GM13976 (cell line): ENCODE data around the gene C1QTNF9B.
"Not testable (repeated sequence)": the region's sequence is repeated elsewhere in the genome, so short reads cannot be mapped to it uniquely, and the experiment has no call there.

ENCODE experiments used
- DNase-seq: peaks from one replicate; pipeline ENCODE4 v3.0.0; 2012; ENCODE audit warnings: low spot score
- in situ Hi-C: fragments of 300-500 bp; cut with MboI; formaldehyde crosslinking; loops from one replicate; pipeline ENCODE4 v1.12.0; 2022; ENCODE audit warnings: low sequenced_read_pairs, mixed read lengths, inconsistent platforms; ENCODE audit not compliant: unreplicated experiment
- TF ChIP-seq, protein P1 (sequence below): IDR thresholded peaks from 2 replicates; pipeline ENCODE4 v1.5.1; 2012; ENCODE audit warnings: borderline replicate concordance, mild to moderate bottlenecking; ENCODE audit not compliant: insufficient read depth; ENCODE audit errors: extremely low read depth, missing control alignments, control extremely low read depth

C1QTNF9B gene

GRCh38 chr13:23899555-23899954, 2.3 kb upstream of the C1QTNF9B start:
- in situ Hi-C loops, result loop anchor here (25.0 kb wide), 1 partner anchor 437 kb away; no protein-coding TSS in a partner anchor
- TF ChIP-seq, protein P1, sequence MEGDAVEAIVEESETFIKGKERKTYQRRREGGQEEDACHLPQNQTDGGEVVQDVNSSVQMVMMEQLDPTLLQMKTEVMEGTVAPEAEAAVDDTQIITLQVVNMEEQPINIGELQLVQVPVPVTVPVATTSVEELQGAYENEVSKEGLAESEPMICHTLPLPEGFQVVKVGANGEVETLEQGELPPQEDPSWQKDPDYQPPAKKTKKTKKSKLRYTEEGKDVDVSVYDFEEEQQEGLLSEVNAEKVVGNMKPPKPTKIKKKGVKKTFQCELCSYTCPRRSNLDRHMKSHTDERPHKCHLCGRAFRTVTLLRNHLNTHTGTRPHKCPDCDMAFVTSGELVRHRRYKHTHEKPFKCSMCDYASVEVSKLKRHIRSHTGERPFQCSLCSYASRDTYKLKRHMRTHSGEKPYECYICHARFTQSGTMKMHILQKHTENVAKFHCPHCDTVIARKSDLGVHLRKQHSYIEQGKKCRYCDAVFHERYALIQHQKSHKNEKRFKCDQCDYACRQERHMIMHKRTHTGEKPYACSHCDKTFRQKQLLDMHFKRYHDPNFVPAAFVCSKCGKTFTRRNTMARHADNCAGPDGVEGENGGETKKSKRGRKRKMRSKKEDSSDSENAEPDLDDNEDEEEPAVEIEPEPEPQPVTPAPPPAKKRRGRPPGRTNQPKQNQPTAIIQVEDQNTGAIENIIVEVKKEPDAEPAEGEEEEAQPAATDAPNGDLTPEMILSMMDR, result peak; percentile 36
- DNase-seq, result peak; percentile 32

GRCh38 chr13:23898101-23898500, 799 bp upstream of the C1QTNF9B start:
- in situ Hi-C loops, result loop anchor here (25.0 kb wide), 1 partner anchor 436 kb away; no protein-coding TSS in a partner anchor
- TF ChIP-seq, protein P1, result no peak
- DNase-seq, result no peak

GRCh38 chr13:23894746-23895145, 2.6 kb downstream of the C1QTNF9B start:
- in situ Hi-C loops, result loop anchor here (25.0 kb wide), 1 partner anchor 432 kb away; no protein-coding TSS in a partner anchor
- DNase-seq, result not testable (repeated sequence)

DNA sequence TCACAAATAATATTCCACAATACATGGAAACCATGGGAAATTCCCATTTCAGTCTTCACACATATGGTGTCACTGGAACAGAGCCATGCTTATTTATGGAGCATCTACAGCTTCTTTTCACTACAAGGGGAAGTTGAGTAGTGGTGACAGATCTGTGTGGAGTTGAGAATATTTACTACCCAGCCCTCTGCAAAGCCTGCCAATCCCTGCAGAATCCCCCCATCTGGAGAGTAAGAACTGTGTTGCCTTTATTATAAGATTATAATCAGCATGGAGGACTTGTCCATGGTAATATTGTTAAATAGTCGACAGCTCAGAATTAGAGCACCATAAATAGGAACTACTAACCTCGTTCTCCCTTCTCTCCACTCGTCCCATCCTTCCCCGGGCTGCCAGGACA, 3.5 kb downstream of the C1QTNF9B start:
- DNase-seq, result not testable (repeated sequence)
- in situ Hi-C loops, result loop anchor here (25.0 kb wide), 1 partner anchor 431 kb away; no protein-coding TSS in a partner anchor

- in situ Hi-C loops, result loop anchor here (25.0 kb wide), 1 partner anchor 428 kb away; no protein-coding TSS in a partner anchor
- TF ChIP-seq, protein P1, result no peak
- peak; percentile 38 for DNase-seq
Measured at GRCh38 chr13:23889615-23890607, 7.4 kb downstream of the C1QTNF9B start.

GRCh38 chr13:23888658-23889614, 8.4 kb downstream of the C1QTNF9B start, which contains the start of gene MIPEP:
Gene MIPEP, minus strand, starts transcription at chr13:23889400. Its CDS starts 80 bp downstream, at chr13:23889320.
- TF ChIP-seq, protein P1, result peak; percentile 88
- peak; percentile 96 for DNase-seq
- in situ Hi-C loops, result loop anchor here (25.0 kb wide), 1 partner anchor 427 kb away; no protein-coding TSS in a partner anchor

- not testable (repeated sequence) for DNase-seq
- in situ Hi-C loops, result loop anchor here (25.0 kb wide), 1 partner anchor 422 kb away; no protein-coding TSS in a partner anchor
Measured at GRCh38 chr13:23884361-23884760, 12.9 kb downstream of the C1QTNF9B start.
